Stimulated activated CD8-positive, alpha-beta memory T cell treated with anti-CD3 and anti-CD28 coated beads, Interleukin-7, amount 100 ng/mL, for 48 hours (primary cell): ENCODE data around the gene ANKRD17.

Source experiments
- DNase-seq, 2 donors: peaks; one replicate each; pipeline ENCODE4 v3.0.0-alpha.2; 2020; ENCODE audit warnings: low read depth in 1 of 2; ENCODE audit errors: extremely low read depth in 1 of 2

The ANKRD17 gene

DNA sequence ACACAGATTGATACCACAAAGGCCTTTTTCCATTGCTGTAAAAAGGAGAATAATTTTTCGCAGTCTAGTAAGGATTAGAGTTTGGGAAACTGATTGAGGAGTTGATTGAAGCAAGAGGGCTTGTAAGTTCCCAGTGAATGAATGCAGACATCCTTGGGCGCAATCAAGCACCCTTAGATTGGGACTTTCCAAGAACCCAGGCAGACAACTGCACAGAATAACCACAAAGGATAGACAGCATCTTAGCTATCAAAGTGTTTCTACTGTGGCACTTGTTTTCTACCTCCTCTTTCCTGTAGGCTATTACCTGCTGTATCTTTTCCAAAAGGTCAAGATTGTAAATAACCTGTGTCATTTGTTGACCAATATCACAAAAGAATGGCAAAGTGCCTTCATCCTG, 191.7 kb downstream of the ANKRD17 start:
- no peak for DNase-seq

- no peak for DNase-seq
Measured at GRCh38 chr4:73066445-73066844, 192.2 kb downstream of the ANKRD17 start.

GRCh38 chr4:73064536-73064935, 194.1 kb downstream of the ANKRD17 start:
- no peak for DNase-seq

- no peak for DNase-seq
Measured at GRCh38 chr4:73055241-73055897, 203.2 kb downstream of the ANKRD17 start.

GRCh38 chr4:73053974-73054480, 204.6 kb downstream of the ANKRD17 start:
- DNase-seq = no peak

DNA sequence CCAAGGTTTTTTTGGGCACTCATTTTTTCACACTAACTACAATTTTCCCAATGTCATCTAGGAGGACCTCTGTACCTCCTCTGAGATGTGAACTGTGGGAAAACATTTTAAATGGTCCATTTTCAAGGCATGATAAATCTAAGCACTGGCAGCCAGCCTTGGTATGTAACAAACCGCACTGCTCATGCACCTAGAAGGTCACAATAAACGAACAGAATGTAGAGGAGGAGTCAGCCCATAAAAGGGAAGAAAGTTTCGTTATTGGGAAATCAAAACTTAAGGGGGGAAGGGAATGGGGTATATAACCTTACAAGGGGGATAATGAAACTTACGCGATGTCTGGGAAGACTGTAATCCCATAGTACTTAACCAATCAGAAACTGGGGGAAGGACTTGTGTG, 205.5 kb downstream of the ANKRD17 start:
- DNase-seq = no peak

DNA sequence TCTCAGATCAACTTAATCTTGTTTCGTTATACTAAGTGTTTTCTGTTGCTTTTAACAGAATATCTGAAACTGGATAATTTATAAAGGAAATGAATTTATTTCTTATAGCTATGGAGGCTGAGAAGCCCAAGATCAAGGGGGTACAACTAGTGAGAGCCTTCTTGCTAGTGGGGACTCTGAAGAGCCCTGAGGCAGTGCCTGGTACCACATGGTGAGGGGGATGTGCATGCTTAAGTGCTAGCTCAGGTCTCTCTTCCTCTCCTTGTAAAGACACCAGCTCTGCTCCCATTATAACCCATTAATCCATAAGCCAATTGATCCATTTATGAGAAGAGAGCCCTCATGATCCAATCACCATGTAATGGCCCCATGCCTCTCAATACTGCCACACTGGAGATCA, 207.0 kb downstream of the ANKRD17 start:
- no peak for DNase-seq

GRCh38 chr4:73045879-73046278, 212.7 kb downstream of the ANKRD17 start:
- no peak for DNase-seq

DNA sequence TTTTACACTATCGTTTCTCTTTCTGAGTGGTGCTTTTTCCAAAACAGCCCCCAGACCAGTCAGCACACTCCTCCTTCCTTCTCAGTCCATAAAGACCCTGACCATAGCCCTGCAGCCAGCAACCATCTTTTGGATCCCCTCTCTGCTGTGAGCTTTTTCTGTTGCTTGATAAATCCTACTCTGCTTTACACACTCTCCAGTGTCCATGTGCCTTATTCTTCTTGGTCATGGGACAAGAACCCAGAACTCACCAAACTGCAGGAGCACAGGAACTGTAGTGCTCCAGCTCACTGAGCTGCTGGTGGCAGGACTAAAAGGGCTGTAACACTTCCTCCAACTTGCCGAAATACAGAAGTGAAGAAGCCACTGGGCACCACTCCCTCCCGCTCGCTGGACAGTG, 221.5 kb downstream of the ANKRD17 start:
- no peak for DNase-seq

DNA sequence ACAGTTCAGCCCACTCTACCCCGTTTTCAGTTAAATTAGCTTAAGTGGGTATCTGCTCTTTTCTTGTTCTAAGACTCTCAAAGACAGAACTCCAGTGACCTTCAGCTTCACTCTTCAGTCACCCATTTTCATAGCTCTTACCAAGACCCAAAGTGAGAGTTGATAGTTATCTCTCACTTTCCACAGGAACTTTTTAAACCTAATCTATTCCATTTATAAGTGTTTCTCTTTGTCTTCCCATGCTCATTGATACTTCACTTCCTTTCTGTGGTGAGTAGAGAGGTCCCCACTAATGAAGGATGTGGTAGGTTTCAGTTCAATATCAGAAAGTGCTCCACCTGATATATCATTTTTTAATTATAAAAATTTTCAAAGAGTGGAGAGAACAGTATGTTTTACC, 222.5 kb downstream of the ANKRD17 start:
- no peak for DNase-seq

GRCh38 chr4:73034896-73035295, 223.7 kb downstream of the ANKRD17 start:
- DNase-seq = no peak

DNA sequence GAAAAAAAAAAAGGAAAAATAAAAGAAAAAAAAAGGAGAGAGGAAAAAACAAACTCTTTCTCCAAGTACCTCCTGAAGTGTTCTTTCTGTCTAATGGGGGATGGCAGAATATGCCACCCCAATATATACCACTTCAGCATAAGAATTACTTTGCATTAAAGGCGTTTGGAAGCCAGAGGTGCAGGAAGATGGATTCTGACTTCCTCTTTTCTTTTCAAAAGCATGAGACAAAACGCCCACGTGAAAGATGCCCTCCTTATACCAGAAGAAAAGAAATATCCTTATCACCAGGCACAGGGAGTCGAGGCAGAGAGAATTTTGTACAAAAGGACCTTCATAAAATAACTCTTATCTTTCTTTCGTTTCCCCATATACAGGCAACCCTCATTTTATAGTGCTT, 230.0 kb downstream of the ANKRD17 start:
- no peak for DNase-seq
